Measurements from ENCODE around the gene MMP28.

Gene MMP28

DNA sequence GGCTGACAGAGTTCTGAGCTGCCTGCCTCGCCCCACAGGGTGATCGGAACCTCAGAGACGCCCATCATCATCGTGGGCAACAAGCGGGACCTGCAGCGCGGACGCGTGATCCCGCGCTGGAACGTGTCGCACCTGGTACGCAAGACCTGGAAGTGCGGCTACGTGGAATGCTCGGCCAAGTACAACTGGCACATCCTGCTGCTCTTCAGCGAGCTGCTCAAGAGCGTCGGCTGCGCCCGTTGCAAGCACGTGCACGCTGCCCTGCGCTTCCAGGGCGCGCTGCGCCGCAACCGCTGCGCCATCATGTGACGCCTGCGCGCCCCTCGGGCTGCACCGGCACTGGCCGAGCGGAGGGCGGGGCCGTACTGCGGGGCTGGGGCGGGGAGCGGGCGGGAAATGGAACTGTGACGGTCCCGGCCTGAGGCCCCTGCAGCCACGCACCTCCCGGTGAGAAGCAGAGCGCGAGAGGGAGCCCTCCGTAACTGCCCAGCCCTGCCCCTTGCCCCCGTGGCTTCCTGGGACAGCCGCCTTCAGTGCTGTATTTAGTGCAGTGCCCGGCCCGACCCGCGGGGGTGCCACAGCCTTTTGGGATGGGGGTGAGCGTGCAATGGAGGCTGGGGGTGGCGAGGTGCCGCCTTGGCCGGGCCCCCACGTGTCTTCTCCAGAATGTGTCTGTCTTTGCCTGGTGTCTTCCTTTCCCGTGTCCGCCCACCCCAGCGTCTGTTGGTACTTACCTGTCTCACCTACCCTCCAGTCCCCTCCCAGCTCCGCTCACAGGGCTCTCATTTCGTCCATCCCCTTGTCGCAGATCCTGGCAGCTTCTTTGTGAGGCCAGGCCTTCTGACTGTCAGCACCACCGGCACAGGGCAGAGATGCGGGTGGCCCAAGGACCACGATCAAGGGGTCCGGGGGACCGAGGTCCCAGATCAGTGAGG, 54.2 kb downstream of the MMP28 start:
- DNase-seq = peak; percentile 15

DNA sequence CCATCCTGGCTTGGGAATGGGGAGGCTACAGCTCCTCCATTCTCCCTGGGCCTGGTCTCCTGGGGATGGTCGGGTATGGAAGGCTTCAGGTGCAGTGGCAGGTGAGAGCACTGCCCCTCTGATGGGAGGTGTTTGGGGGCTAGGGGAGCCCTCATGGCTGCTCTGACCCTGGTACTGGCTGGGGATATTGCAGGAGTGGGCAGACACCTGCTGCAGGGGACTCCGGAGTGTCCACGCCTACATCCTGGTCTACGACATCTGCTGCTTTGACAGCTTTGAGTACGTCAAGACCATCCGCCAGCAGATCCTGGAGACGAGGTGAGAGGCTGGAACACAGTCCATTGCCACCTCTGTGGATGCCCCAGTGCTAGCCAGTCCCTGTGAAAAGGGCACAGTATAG, 55.2 kb downstream of the MMP28 start:
- DNase-seq = no peak

DNA sequence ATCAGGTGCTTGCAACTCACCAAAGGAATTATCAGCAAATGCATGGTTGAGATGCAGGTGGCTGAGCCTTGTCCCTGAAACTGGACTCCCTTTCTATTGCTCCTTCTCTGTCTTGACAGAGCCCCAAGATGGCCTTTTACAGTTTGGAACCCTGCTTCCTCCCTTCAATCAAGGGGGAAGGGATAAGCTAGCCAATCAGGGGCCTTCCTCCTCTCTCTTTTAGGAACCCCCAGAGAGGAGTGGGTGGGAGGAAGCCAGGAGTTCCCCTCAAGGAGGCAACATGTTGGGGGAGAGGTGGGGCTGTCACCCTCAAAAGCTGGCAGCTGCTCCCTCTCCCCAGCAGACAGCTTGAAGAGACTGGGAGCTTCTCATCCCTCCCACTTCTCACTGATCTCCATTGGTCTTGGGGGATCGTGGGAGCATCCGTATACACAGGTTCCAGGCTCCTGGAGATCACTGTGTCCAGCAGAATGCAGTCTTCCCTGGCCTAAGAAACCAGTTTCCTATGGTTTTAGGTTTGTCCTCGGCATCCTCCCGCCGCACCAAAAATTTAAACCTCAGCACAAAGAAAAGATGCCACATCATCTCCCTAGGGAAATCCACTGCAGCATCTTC, 56.8 kb downstream of the MMP28 start:
- no peak for DNase-seq

DNA sequence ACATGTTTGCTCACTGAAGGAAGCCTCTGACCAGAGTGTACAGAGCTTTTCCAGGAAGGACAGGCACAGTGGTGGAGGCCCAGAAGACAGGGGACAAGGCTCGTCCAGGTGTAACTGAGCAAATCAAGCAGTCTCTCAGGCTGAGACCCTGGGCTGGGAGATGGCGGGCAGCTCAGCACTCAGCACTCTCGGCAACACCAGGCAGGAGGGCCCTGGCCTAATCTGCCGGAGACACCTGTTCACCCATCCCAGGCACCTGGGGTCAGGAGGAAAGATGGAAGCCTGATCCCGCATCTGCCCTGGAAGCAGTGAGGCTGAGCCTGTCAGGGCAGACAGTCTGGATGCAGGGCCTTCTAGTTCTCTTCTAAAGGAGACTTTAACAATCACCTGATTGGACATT, 59.2 kb downstream of the MMP28 start:
- DNase-seq = no peak

DNA sequence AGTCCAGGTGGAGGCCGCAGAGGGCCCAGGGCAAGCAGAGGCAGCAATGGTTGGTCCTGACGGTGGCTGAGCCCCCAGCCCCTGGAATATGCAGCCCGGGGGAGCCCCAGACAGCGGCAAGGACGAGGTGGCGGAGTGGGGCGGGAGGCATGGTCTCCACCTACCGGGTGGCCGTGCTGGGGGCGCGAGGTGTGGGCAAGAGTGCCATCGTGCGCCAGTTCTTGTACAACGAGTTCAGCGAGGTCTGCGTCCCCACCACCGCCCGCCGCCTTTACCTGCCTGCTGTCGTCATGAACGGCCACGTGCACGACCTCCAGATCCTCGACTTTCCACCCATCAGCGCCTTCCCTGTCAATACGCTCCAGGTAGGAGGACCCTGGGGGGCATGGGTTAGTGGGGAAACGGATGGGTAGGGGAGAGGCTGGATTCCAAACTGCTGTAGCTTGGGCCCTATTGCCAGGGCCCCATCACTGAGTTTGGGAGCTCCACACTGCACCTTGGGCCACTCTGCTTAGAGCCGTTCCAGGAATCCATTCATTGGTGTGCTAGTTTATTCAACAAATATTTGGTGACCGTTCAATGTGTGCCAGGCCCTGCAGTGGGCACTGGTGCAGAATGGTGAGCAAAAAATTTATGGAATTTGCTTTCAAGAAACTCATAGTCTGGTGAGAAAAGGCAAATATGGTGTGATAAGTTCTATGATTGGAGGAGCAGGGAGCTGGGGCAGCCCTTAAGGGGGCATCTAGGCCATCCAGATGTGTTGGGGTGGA, 60.2 kb downstream of the MMP28 start:
- DNase-seq = no peak

DNA sequence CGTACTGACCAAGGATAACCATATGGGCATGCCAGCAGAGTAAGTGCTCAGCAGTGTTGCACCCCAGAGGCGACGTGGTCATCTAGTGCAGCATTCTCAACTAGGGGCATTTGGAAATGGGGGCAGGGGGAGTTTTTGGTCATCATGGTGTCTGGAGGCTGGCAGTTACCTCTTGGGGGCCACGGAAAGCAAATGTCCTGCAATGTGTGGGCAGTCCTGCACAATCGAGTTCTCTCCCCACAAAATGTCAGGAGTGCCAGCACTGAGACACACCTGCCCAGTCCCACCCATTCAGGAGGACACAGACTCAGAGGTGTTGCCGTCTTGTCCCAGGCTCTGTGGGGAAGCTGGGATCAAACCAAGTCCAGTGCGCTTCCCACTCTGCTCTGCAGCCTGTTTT, 61.0 kb downstream of the MMP28 start:
- DNase-seq = no peak

DNA sequence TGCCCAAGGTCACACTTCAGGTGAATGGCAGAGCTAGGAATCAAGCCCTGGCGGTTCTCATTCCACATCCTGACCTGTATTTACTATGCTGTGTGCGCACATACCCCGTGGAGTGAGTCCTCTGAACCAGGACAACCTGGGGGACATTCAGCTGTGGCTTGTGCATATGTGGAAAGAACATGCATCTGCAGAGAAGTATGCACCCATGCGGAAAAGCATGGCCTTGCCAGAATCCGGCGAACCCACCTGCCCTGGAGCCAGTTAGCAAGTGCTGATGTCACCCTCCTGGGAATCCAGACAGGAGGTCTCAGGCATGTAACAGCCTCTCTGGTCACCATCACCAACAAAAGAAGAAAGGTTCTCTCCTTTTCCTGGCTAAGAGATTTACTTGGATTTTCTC, 62.1 kb downstream of the MMP28 start:
- no peak for DNase-seq

DNA sequence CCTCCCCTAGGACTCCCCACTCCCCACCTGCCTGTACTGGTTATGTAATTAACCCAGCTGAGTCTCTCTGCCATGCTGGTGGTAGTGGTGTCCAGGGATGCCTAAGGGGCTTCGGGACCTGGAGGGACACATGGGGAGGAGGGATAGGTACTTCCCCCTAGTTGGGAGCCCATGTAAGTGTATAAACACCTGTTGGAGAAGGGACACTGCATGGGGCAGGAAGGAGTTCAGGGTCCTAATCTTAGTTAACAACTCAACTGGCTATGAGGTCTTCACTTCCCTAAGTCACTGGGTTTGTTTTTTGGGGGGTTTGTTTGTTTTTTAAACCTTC, 62.7 kb downstream of the MMP28 start:
- DNase-seq = no peak

DNA sequence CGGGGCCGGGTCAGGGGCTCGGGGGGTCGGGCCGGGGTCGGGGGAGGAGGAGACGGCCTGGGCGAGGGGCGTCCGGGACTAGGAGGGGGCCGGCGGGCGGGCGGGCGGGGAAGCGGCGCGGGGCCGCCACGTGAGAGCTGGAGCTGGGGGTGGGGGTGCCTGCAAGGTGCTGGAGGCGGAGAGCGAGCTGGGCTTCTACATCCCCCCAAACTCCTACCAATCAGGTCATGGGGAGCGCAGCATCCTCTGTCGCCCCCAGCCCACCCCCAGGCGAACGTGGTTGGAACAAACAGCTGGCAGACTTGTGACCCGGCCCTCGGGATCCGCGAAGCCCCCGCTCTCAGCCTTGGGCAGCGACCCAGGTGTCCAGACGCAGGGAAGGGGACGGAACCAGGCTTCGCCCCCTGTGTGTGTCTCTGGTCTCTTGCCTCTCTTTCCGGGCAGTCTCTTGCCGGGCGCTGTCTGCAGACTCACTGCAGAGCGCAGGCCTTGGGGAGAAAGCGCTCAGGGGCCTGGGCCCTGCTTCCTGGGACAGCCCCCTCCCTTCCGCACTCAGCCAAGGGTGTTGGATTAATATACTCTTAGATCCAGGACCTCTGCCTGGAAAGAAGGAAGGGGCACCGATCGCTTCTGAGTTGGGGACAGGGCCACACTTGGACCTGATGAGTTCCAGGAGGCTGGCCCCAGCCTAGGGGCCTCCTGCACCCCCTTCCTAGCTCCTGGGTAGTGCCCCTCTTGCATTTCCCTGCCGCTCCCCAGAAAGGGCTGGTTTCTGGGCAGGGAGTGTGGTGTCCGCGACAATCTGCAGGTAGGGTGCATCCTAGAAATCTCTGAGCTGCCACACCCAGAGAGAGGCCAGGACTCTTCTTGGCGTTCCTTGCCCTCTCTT, 63.3 kb downstream of the MMP28 start:
- DNase-seq = no peak

DNA sequence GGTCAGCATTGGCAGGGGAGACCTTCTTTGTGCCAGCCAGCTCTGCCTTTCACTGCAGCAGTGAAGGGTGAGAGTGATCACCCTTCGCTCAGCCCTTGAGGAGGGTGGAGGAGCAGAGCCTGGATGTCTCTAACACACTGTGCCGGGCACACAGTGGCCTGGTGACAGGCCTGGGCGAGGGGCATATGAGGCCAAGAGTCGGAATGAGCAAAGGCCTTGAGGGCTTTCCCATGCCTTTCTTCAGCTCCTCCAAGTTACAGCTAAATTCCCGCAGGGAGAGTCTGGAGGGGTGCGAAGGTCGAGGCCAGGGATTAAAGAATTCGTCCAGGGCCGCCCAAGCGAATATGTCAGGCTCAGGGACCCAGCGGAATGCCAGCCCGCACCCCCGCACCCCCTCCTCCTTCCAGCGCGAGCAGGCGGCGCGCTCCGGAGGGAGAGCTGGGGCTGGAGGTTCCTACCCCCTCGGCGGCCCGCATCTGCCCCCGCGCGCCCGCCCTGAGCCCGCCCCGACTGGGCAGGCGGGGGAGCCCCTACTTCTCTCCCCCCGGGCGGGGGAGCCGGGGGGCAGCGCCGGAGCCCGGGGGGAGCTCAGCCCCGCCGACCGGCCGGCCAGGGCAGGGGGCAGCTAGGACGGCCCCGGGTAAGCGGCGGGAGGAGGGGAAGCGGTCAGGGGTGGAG, 64.1 kb downstream of the MMP28 start, which contains the start of gene RASL10B:
Gene RASL10B (plus strand): TSS at position 401 of the 678 bp plus-strand sequence. CDS start 3,546 bp downstream, outside the sequence.
- peak; percentile 50 for DNase-seq

DNA sequence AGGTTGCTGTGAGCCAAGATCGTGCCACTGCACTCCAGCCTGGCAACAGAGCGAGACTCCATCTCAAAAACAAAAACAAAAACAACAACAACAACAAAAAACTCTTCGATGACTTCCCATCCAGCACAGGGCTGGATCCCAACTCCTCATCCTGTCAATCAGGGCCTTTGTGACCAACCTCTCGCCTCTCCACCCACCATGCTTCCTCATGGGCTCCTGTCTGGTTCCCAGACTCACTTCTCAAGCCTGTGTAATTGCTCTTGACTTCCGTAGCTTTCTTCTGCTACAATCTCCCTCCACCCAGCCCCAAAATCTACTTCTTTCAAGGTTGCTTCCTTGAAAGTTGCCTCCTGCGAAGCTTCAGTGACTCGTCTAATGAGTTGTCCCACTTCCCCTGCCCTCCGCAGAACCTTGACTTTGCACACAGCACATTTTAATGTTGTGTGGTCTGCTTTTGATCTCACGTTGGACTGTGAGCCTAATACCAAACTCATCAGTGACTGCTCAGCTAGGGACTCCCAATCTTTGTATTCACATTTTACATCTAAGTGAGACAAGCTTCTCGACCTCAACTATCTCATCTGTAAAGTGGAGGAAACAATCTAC, 64.9 kb downstream of the MMP28 start:
- peak; percentile 52 for DNase-seq

DNA sequence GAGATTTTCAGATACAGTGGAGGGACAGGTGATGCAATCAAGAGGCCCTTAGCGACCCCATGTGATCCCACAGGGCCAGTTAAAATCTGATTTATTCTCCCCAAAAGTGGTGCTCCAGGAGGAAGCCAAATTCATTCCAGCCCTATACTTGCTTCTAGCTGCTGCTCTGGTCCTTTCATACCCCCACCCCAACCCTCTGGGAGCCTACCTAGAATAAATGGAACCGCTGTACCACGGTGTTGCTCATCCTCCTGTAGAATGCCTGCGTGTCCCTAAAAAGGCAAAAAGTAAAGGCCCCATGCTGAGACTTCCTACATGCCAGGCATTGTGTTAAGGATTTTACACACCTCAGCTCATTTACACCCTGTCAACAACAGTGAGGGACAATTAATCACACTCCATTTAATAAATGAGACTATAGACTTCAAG, 66.0 kb downstream of the MMP28 start:
- peak; percentile 50 for DNase-seq

DNA sequence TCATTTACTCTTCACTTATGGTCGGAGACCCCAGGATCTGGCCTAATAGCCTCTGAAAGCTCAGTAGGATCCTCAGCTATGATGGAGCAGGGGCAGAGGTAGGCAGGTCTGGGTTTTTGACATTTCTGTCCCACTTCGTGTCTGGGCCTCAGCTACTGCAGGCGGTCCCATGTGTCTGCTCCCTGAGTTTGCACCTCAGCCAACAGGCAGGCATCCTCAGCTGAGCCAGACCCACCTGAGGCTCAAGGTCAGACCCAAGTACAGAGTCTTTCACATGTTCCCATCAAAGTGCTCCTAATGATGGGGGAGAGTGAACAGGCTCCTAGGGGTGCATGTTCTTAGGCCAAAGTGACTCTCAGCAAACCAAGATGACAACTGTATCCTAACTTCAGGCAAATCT, 66.9 kb downstream of the MMP28 start:
- no peak for DNase-seq

DNA sequence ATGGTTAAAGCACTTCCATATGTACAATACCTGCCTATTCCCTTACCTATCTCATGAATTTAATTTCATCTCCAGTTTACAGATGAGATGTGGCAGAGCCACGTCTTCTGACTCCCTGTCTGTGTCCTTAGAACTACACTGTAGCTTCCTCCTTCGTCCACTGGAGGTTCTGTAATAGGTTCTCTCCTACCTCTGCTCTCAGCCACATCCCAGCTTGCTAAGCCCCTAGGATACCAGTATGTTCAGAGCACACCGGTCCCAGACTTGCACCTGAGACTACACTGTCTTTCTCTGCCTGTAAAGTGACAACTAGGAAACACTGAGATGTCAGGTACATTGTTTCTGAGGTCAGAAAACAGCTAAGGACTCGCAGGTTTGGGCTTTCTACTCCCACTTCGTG, 67.8 kb downstream of the MMP28 start:
- no peak for DNase-seq

DNA sequence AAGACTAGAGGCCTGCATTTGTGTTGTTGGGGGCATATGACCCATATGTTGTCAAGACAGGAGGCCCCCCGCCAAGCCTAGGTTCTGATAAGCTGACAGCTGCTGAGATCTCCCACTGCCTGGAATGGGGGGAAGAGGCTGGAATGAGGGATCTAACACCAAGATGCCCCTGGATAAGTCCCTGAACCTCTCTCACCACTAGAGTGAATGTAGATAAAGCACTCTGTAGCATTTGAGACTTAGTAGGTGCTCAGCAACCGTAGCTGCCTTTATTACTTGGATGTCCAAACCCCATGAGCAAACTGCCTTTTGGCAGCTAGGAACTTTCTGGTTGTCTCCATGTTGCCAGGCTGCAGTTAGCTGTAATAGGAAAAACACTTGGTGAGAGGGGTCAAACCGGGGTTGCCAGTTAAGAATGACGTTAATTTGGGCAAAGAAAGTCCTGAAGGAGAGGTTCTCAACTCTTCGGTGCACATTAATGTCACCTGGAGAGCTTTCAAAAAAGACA, 68.4 kb downstream of the MMP28 start:
- peak; percentile 8 for DNase-seq

DNA sequence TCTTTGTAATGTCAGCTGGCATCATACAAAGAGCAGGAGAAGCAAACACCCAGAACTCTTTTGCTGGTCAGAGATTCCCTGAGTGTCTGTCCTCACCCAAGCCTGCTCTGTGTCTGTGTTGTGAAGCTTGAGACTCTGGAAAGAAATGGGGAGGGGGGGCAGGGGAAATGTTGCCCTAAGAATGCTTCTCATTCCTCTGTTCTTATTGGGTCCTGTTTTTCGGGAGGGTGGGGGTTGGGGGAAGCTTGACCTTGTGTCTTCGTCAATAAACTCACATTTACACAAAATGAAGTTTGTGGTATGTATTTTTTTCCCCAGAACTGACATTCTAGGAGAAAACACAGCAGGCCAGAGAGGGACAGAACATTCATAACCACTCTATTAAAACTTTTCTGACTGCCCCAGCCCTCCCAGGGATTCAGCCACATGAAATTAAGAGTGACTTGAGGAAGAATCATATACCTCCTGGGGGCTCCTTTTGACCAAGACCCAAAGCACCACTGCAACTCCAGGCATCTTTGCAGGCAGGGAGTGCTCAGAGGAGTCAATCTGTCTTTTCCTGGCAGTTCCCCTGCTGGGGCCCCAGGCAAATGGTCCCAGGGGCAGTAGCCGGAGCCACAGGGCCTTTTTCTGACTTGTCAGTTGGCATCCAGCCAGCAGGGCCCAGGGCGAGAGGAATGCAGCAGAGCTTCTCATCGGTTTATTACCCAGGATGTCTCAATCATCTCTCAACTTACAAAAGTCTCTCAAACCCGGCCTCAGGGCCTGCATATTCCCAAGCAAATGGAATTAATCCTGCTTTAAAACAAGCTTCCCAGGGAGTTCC, 69.1 kb downstream of the MMP28 start:
- DNase-seq = peak; percentile 96

DNA sequence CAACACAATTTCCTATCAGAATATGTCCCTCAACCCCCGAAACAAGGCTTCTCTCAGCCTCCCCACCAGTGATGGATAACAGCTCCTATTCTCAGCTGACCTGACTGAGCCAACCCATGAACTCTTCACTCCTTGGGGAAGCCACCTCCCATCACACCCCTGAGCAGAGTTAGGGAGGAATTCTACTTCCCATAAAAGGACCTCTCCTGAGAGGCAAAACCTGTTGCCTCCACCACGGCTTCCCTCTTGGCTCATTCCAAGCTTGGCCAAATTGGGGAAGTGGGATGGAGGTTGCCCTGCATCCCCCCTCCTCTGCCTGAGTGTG, 69.7 kb downstream of the MMP28 start:
- DNase-seq = no peak

DNA sequence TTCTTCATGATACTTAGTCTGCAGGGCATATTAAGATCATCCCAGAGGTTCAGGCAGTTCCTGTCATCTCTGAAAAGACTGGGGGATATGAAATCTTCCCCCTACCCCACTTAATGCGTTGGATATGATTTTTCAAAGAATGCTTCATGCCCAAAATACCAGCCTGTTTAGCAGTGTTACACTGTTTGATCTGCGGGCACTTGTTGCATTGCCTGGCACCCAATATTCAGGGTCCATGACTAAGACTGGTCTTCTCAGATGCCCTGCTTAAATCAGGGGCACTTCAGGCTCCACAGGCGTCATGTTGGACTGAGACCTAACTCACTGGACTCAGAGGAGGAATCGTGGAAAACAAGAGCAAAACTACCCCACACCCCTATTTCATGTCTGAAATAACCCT, 70.4 kb downstream of the MMP28 start:
- DNase-seq = no peak

DNA sequence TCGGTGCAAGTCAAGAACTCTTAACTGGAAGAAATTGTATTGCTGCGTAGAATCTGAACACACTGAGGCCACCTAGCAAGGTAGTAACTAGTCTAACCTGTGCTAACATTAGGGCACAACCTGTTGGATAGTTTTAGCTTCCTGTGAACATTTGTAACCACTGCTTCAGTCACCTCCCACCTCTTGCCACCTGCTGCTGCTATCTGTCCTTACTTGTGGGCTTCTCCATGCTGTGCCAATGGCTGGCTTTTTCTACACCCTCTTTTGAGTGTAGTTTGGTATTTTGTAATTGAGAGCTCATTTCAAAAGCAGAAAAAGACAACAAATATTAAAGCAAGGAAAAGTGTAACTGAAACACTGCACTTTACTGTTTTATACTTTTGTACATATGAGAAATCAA, 71.7 kb downstream of the MMP28 start:
- DNase-seq = no peak

DNA sequence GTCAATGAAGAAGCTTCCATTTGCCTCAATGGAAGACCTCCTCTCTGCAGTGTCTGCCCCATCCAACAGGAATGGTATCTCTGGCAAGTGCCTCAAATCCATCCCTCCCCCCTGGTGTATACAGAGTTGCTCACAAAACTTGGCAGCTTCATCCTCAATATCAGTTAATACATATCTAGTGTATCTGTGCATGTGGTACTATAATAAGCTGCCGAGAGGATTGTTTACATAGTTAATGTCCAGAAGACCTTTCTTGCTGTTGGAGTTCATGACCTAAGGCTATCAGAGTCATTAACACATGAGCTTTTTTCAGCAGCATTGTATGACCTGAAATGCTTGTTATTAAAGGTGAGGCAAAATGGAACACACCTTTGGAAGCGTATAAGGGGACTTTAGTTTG, 78.0 kb downstream of the MMP28 start:
- no peak for DNase-seq

All from fibroblast of skin of right biceps (primary cell).